ENCODE measurements around the gene CCDC144A.
"Not testable (repeated sequence)": the region's sequence is repeated elsewhere in the genome, so short reads cannot be mapped to it uniquely, and the experiment has no call there.

The CCDC144A gene

GRCh38 chr17:16689731-16690281, at the start of gene CCDC144A:
Gene CCDC144A, plus strand, starts transcription at chr17:16690241. Its CDS starts 160 bp downstream, at chr17:16690401.
- peak; percentile 72 for DNase-seq

- DNase-seq: no peak
These were observed 40.5 kb upstream of the CCDC144A start for GRCh38 chr17:16649585-16649984.

GRCh38 chr17:16652252-16652651, 37.8 kb upstream of the CCDC144A start:
- DNase-seq: no peak

GRCh38 chr17:16652847-16653366, 37.1 kb upstream of the CCDC144A start:
- DNase-seq: no peak

GRCh38 chr17:16653367-16654041, 36.5 kb upstream of the CCDC144A start, which contains the start of gene ZNF624:
Gene ZNF624, minus strand, starts transcription at chr17:16653850.
- peak; percentile 83 for DNase-seq

- DNase-seq: no peak
These were observed 28.8 kb upstream of the CCDC144A start for GRCh38 chr17:16661217-16661616.

- no peak for DNase-seq
These were observed 27.1 kb upstream of the CCDC144A start for GRCh38 chr17:16662936-16663335.

- DNase-seq: not testable (repeated sequence)
These were observed 23.5 kb upstream of the CCDC144A start for GRCh38 chr17:16666553-16666906.

- not testable (repeated sequence) for DNase-seq
These were observed 23.0 kb upstream of the CCDC144A start for GRCh38 chr17:16666907-16667636.

- no peak for DNase-seq
These were observed 13.3 kb upstream of the CCDC144A start for GRCh38 chr17:16676676-16677268.

- not testable (repeated sequence) for DNase-seq
These were observed 6.5 kb upstream of the CCDC144A start for GRCh38 chr17:16683290-16684138.

GRCh38 chr17:16686019-16686418, 4.0 kb upstream of the CCDC144A start:
- DNase-seq: not testable (repeated sequence)

- DNase-seq: not testable (repeated sequence)
These were observed 2.9 kb upstream of the CCDC144A start for GRCh38 chr17:16687151-16687550.

- DNase-seq: not testable (repeated sequence)
These were observed 406 bp downstream of the CCDC144A start for GRCh38 chr17:16690447-16690846.

- not testable (repeated sequence) for DNase-seq
These were observed 7.6 kb downstream of the CCDC144A start for GRCh38 chr17:16697603-16698002.

- DNase-seq: not testable (repeated sequence)
These were observed 55.6 kb downstream of the CCDC144A start for GRCh38 chr17:16745492-16746203.

GRCh38 chr17:16746571-16746970, 56.5 kb downstream of the CCDC144A start:
- not testable (repeated sequence) for DNase-seq

GRCh38 chr17:16750515-16750914, 60.5 kb downstream of the CCDC144A start:
- not testable (repeated sequence) for DNase-seq

GRCh38 chr17:16751224-16751923, 61.3 kb downstream of the CCDC144A start:
- DNase-seq: not testable (repeated sequence)

- not testable (repeated sequence) for DNase-seq
These were observed 61.9 kb downstream of the CCDC144A start for GRCh38 chr17:16751924-16752287.

GRCh38 chr17:16757520-16757919, 67.5 kb downstream of the CCDC144A start:
- DNase-seq: not testable (repeated sequence)
